ENCODE data around the gene VPREB1. TPM values are rescaled to one million over a fixed set of nuclear protein-coding genes. Genes with fewer than 3 reads are reported as not detected.

The VPREB1 gene
- total RNA-seq, 4 donors from 2014 or later = not detected

DNA sequence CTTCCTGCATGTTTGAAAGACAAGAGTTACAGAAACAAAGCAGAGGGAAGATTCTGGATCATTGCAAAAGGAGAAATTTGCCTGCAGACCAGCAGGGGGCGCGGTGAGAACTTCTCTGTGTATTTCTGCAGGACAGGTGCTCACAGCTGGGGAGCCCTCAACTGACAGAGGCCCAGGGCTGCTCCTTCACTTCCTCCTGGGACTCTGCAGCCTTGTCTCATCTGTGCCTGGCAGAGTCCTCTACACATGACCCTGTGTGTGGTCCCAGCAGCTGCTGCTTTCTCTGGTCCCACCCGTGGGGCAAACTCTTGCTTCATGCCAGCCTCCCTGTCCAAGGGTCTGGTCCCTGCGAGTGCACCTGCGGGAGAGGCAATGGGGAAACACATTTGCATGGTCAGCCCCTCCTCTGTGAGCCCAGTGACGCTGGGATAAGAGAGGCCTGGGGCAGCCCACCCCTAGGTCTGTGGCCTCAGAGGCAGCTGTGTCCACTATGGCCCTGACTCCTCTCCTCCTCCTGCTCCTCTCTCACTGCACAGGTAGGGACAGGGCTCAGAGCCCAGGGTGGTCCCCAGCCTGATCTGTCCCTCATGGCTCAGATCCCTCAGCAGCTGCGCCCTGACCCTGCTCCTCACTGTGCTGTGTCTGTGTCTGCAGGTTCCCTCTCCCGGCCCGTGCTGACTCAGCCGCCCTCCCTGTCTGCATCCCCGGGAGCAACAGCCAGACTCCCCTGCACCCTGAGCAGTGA, 43.2 kb upstream of the VPREB1 start:
- no peak overlapping the region for H3K4me3 ChIP-seq
- no peaks in the 10 kb centered on the region for H3K9me3 ChIP-seq
- no peak overlapping the region for H3K27ac ChIP-seq
- no peaks in the 10 kb centered on the region for H3K4me1 ChIP-seq
- TF ChIP-seq EP300 (IDR thresholded peaks at IDR 0.05) (no peak), POLR2A (IDR thresholded peaks at IDR 0.05) (no peak)
- TF ChIP-seq, protein P1, sequence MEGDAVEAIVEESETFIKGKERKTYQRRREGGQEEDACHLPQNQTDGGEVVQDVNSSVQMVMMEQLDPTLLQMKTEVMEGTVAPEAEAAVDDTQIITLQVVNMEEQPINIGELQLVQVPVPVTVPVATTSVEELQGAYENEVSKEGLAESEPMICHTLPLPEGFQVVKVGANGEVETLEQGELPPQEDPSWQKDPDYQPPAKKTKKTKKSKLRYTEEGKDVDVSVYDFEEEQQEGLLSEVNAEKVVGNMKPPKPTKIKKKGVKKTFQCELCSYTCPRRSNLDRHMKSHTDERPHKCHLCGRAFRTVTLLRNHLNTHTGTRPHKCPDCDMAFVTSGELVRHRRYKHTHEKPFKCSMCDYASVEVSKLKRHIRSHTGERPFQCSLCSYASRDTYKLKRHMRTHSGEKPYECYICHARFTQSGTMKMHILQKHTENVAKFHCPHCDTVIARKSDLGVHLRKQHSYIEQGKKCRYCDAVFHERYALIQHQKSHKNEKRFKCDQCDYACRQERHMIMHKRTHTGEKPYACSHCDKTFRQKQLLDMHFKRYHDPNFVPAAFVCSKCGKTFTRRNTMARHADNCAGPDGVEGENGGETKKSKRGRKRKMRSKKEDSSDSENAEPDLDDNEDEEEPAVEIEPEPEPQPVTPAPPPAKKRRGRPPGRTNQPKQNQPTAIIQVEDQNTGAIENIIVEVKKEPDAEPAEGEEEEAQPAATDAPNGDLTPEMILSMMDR (IDR thresholded peaks at IDR 0.05) = peak; percentile 30 to 45 (median 34)
- WGBS, 2 donors = 40 to 47% methylated on average over 10 to 11 of the region's 11 CpGs
- DNase-seq (ENCODE audit: low spot score in 2 of 2) = no peak
- peaks cover 0 to 24% of the 10 kb centered on the region in 2 donors for H3K27me3 ChIP-seq
- H3K36me3 ChIP-seq = no peaks in the 10 kb centered on the region

DNA sequence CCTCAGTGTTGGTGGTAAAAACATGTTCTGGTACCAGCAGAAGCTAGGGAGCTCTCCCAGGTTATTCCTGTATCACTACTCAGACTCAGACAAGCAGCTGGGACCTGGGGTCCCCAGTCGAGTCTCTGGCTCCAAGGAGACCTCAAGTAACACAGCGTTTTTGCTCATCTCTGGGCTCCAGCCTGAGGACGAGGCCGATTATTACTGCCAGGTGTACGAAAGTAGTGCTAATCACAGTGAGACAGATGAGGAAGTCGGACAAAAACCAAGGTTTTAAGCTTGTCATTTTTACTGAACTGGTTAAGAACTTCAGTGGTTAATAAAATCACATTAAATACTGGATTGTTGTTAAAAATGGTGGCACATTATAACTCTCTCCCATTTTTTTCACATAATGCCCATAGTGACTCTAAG, 42.6 kb upstream of the VPREB1 start:
- TF ChIP-seq, protein P1 (IDR thresholded peaks at IDR 0.05) = no peak
- TF ChIP-seq EP300 (IDR thresholded peaks at IDR 0.05) (no peak), POLR2A (IDR thresholded peaks at IDR 0.05) (no peak)
- Histone ChIP-seq H3K27ac (no peak overlapping the region), H3K36me3 (no peaks in the 10 kb centered on the region), H3K9me3 (no peaks in the 10 kb centered on the region), H3K27me3 (peaks cover 0 to 24% of the 10 kb centered on the region in 2 donors), H3K4me1 (no peaks in the 10 kb centered on the region), H3K4me3 (no peak overlapping the region)
- 66 to 72% methylated on average over 6 of the region's 6 CpGs for WGBS, 2 donors
- no peak for DNase-seq (ENCODE audit: low spot score in 2 of 2)

DNA sequence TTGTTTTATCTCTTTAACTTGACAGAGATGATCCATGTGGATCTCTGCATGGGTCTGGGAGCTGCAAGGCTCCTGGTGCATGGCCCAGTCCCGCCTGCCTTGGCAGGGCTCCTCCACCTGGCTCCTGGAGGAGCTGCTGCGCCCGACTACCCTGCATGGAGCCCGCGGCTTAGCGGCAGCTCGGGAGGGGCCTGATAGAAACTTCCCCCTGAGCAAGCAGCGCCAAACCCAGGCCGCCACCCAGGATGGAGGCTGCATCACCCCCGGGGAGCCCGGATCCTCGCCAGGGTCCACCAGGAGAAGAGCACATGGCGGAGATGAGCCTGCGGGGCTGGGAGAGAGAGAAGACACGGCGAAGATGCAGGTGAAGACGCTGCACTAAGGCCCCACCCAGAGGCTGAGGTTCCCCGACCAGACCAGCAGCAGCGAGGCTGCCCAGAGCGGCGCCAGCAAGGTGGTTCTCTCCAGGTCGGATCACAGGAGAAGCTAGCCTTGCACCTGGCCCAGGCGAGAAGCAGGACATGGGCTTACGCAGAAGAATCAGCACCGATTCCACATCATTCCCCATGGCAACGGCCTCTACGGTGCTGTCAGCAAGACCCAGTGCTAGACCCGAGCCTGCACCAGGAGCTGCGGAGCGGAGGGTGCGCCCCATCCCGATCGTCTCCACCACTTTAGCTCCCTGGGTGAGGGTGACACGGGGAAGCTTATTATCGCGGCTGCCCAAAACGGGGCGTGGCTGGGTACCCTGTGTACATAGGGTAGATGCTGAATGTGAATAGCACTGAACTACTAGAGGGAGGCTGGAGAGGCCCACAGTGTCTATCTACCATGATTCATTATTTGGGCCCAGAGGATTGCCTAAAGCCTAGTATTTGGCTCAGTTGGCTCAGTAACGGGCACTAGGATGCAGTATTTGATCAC, 41.3 kb upstream of the VPREB1 start:
- Histone ChIP-seq H3K9me3 (no peaks in the 10 kb centered on the region), H3K36me3 (no peaks in the 10 kb centered on the region), H3K27ac (no peak overlapping the region), H3K4me3 (no peak overlapping the region), H3K27me3 (peaks cover 0 to 21% of the 10 kb centered on the region in 2 donors), H3K4me1 (no peaks in the 10 kb centered on the region)
- no peak for TF ChIP-seq EP300 (IDR thresholded peaks at IDR 0.05)
- no peak for TF ChIP-seq POLR2A (IDR thresholded peaks at IDR 0.05)
- TF ChIP-seq, protein P1 (IDR thresholded peaks at IDR 0.05) = no peak
- 65 to 72% methylated on average over 36 to 38 of the region's 39 CpGs for WGBS, 2 donors
- no peak for DNase-seq (ENCODE audit: low spot score in 2 of 2)

DNA sequence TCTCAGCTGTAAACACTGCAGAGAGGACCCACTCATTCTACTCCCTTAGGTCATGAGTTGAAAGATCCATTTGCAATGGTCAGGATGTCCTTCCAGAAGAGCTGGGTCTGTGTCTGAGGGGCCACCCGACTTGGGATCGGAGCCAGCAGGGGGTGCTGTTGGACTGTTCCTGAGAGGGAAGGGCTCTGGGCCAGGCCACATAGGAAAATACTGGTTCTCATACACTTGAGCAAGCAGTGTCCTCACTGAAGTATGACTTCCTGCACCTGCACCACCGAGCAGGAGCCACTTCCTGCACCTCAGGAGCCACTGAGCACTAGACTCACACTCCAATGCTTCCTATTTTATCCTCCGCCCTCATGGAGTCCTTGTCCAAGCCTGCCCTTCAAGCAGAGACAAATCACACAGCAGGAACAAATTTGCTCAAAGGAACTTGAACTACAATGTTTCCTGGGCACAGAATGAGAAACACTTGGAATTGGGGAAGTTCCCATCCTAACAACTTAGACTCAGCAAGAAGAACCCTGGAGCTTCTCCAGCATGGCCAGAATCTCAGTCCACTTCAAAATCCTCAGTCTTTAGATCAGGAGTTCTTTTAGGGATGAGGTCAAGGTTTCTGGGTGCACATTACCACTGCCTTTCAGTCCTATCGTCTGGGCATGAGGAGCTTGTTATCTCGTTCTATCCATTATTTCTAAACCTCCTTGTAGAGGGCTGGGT, 36.6 kb upstream of the VPREB1 start:
- Histone ChIP-seq H3K4me3 (no peak overlapping the region), H3K9me3 (no peaks in the 10 kb centered on the region), H3K27ac (no peak overlapping the region), H3K27me3 (peaks cover 0 to 13% of the 10 kb centered on the region in 2 donors), H3K4me1 (no peaks in the 10 kb centered on the region), H3K36me3 (no peaks in the 10 kb centered on the region)
- WGBS, 2 donors = 22 to 31% methylated on average over 6 of the region's 6 CpGs
- TF ChIP-seq, protein P1 (IDR thresholded peaks at IDR 0.05) = peak; percentile 36 to 43 (median 40)
- no peak for TF ChIP-seq POLR2A (IDR thresholded peaks at IDR 0.05)
- peak; percentile 24 to 60 for DNase-seq (ENCODE audit: low spot score in 2 of 2)

Measured in tibial nerve (tissue), 4 donors.